OCI-LY1 (cell line): ENCODE results near the gene WNK2.

ENCODE experiments used
- H2AFZ ChIP-seq: fragments of 200-600 bp; sonication (generic), shearing (Covaris generic); 2 replicates; pipeline ENCODE4 v1.6.0; 2014; ENCODE audit warnings: antibody characterized with exemption, mild to moderate bottlenecking, low read length
- H3F3A ChIP-seq: fragments of 200-600 bp; sonication (generic), shearing (Covaris generic); 2 replicates; pipeline ENCODE4 v1.6.0; 2014; ENCODE audit warnings: mild to moderate bottlenecking, antibody characterized with exemption, low read length, moderate library complexity; ENCODE audit not compliant: insufficient read depth
- H3K27ac ChIP-seq: fragments of 200-600 bp; sonication (generic); 2 replicates; pipeline ENCODE4 v1.5.1; 2014; ENCODE audit warnings: low read length, mixed run types, mild to moderate bottlenecking, low read depth; ENCODE audit not compliant: poor library complexity, severe bottlenecking
- H3K27me3 ChIP-seq: fragments of 200-600 bp; sonication (generic); 2 replicates; pipeline ENCODE4 v1.6.0; 2014; ENCODE audit warnings: antibody characterized with exemption, mild to moderate bottlenecking, low read length, moderate library complexity; ENCODE audit not compliant: insufficient read depth
- H3K36me3 ChIP-seq: fragments of 200-600 bp; sonication (generic); 2 replicates; pipeline ENCODE4 v1.6.1; 2014; ENCODE audit warnings: mild to moderate bottlenecking, antibody characterized with exemption, low read length, moderate library complexity, mixed read lengths; ENCODE audit not compliant: insufficient read depth
- H3K4me1 ChIP-seq: fragments of 200-600 bp; sonication (generic); 2 replicates; pipeline ENCODE4 v1.5.1; 2014; ENCODE audit warnings: mild to moderate bottlenecking, low read length, moderate library complexity; ENCODE audit not compliant: insufficient read depth, severe bottlenecking
- H3K4me2 ChIP-seq: fragments of 200-600 bp; sonication (generic), shearing (Covaris generic); 2 replicates; pipeline ENCODE4 v1.6.1; 2014; ENCODE audit warnings: low read length
- H3K4me3 ChIP-seq: fragments of 200-600 bp; sonication (generic); 2 replicates; pipeline ENCODE4 v1.5.1; 2014; ENCODE audit warnings: low read length, low read depth, mild to moderate bottlenecking, mixed read lengths; ENCODE audit not compliant: poor library complexity, severe bottlenecking
- H3K79me2 ChIP-seq: fragments of 200-600 bp; shearing (Covaris generic); 2 replicates; pipeline ENCODE4 v1.6.1; 2016; ENCODE audit warnings: mixed run types, low read length, mixed read lengths; ENCODE audit not compliant: insufficient read depth
- H3K9ac ChIP-seq: fragments of 200-600 bp; sonication (generic), shearing (Covaris generic); 2 replicates; pipeline ENCODE4 v1.6.1; 2014; ENCODE audit warnings: mild to moderate bottlenecking, low read length, mixed read lengths
- H3K9me2 ChIP-seq: fragments of 200-600 bp; sonication (generic), shearing (Covaris generic); 2 replicates; pipeline ENCODE4 v1.6.1; 2014; ENCODE audit warnings: low read depth, mild to moderate bottlenecking, low read length, mixed read lengths
- H3K9me3 ChIP-seq: fragments of 200-600 bp; shearing (Covaris generic); 2 replicates; pipeline ENCODE4 v1.6.1; 2014; ENCODE audit warnings: low read length, mixed read lengths
- H4K20me1 ChIP-seq: fragments of 200-600 bp; sonication (generic), shearing (Covaris generic); 2 replicates; pipeline ENCODE4 v1.6.0; 2016; ENCODE audit warnings: mild to moderate bottlenecking, low read length; ENCODE audit not compliant: insufficient read depth
- CTCF ChIP-seq: fragments of 200-600 bp; sonication (generic), shearing (Covaris generic); IDR thresholded peaks from 2 replicates; pipeline ENCODE4 v1.5.1; 2017; ENCODE audit warnings: mild to moderate bottlenecking, antibody characterized with exemption, low read length, moderate library complexity, mixed read lengths
- EZH2 ChIP-seq: fragments of 200-600 bp; sonication (generic), shearing (Covaris generic); IDR thresholded peaks from 2 replicates; pipeline ENCODE4 v1.8.0; 2017; ENCODE audit warnings: borderline replicate concordance, mixed run types, mild to moderate bottlenecking, antibody characterized with exemption, low read length, moderate library complexity, mixed read lengths

The WNK2 gene

GRCh38 chr9:93324191-93324834, 140.4 kb downstream of the WNK2 start:
- H3K4me1 ChIP-seq: peaks cover 45% of the 10 kb centered on the region
- H3K79me2 ChIP-seq: no peaks in the 10 kb centered on the region
- H3K9me3 ChIP-seq: no peaks in the 10 kb centered on the region
- no peaks in the 10 kb centered on the region for H4K20me1 ChIP-seq
- H3K36me3 ChIP-seq: no peaks in the 10 kb centered on the region
- H2AFZ ChIP-seq: no peak overlapping the region
- no peaks in the 10 kb centered on the region for H3K9me2 ChIP-seq
- H3K4me2 ChIP-seq: no peak overlapping the region
- no peaks in the 10 kb centered on the region for H3F3A ChIP-seq
- no peak overlapping the region for H3K4me3 ChIP-seq
- H3K27ac ChIP-seq: no peak overlapping the region
- no peaks in the 10 kb centered on the region for H3K27me3 ChIP-seq
- TF ChIP-seq EZH2 (no peak), CTCF (no peak)
- H3K9ac ChIP-seq: no peak overlapping the region

- Histone ChIP-seq H3K4me2 (no peak overlapping the region), H3K4me1 (peaks cover 38% of the 10 kb centered on the region), H3K4me3 (no peak overlapping the region), H3K36me3 (no peaks in the 10 kb centered on the region), H3K9me2 (no peaks in the 10 kb centered on the region), H3K27me3 (no peaks in the 10 kb centered on the region), H2AFZ (no peak overlapping the region), H3F3A (no peaks in the 10 kb centered on the region), H3K9ac (no peak overlapping the region), H4K20me1 (no peaks in the 10 kb centered on the region), H3K9me3 (no peaks in the 10 kb centered on the region), H3K79me2 (no peaks in the 10 kb centered on the region), H3K27ac (no peak overlapping the region)
- TF ChIP-seq EZH2 (no peak), CTCF (no peak)
Observed at GRCh38 chr9:93325307-93326035, 141.5 kb downstream of the WNK2 start.

- Histone ChIP-seq H3K4me1 (peaks cover 33% of the 10 kb centered on the region), H3K9ac (no peak overlapping the region), H3K4me3 (no peak overlapping the region), H3K4me2 (no peak overlapping the region), H3F3A (no peaks in the 10 kb centered on the region), H3K9me2 (no peaks in the 10 kb centered on the region), H2AFZ (no peak overlapping the region), H3K9me3 (no peaks in the 10 kb centered on the region), H3K36me3 (no peaks in the 10 kb centered on the region), H4K20me1 (no peaks in the 10 kb centered on the region), H3K27ac (no peak overlapping the region), H3K79me2 (no peaks in the 10 kb centered on the region), H3K27me3 (no peaks in the 10 kb centered on the region)
- TF ChIP-seq CTCF: no peak
- no peak for TF ChIP-seq EZH2
Observed at GRCh38 chr9:93326056-93326455, 142.1 kb downstream of the WNK2 start.
